Measurements from ENCODE around the gene FAM13C.

GRCh38 chr10:59384761-59385160, 22.4 kb upstream of the FAM13C start:
- TF ChIP-seq CTCF (tag by site-specific recombination; IDR thresholded peaks at IDR 0.05) (no peak), SALL2 (tag by site-specific recombination; IDR thresholded peaks at IDR 0.05; ENCODE audit: borderline replicate concordance) (no peak), PRDM10 (tag by site-specific recombination; IDR thresholded peaks at IDR 0.05) (no peak), ZNF747 (tag by site-specific recombination; IDR thresholded peaks at IDR 0.05) (no peak)
- TF ChIP-seq, protein P1, sequence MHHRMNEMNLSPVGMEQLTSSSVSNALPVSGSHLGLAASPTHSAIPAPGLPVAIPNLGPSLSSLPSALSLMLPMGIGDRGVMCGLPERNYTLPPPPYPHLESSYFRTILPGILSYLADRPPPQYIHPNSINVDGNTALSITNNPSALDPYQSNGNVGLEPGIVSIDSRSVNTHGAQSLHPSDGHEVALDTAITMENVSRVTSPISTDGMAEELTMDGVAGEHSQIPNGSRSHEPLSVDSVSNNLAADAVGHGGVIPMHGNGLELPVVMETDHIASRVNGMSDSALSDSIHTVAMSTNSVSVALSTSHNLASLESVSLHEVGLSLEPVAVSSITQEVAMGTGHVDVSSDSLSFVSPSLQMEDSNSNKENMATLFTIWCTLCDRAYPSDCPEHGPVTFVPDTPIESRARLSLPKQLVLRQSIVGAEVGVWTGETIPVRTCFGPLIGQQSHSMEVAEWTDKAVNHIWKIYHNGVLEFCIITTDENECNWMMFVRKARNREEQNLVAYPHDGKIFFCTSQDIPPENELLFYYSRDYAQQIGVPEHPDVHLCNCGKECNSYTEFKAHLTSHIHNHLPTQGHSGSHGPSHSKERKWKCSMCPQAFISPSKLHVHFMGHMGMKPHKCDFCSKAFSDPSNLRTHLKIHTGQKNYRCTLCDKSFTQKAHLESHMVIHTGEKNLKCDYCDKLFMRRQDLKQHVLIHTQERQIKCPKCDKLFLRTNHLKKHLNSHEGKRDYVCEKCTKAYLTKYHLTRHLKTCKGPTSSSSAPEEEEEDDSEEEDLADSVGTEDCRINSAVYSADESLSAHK (tag by site-specific recombination; IDR thresholded peaks at IDR 0.05), result no peak
- TF ChIP-seq, protein P2, sequence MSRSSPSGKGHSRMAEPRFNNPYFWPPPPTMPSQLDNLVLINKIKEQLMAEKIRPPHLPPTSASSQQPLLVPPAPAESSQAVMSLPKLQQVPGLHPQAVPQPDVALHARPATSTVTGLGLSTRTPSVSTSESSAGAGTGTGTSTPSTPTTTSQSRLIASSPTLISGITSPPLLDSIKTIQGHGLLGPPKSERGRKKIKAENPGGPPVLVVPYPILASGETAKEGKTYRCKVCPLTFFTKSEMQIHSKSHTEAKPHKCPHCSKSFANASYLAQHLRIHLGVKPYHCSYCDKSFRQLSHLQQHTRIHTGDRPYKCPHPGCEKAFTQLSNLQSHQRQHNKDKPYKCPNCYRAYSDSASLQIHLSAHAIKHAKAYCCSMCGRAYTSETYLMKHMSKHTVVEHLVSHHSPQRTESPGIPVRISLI (tag by site-specific recombination; IDR thresholded peaks at IDR 0.05), result no peak

Measured in HEK293 (cell line).